Upper lobe of left lung (tissue), 6 donors: Measurements from ENCODE around the gene SCUBE1. TPM values are rescaled to one million over a fixed set of nuclear protein-coding genes. Genes with fewer than 3 reads are reported as not detected.
A peak's percentile ranks its signal among the peaks of the same experiment; 100 is the strongest.

Source experiments
- ATAC-seq, 2 donors: fragments of 200-7000 bp; cut with Tn5 transposase; one replicate each; pipeline ENCODE4 v1.9.1; 2022; ENCODE audit warnings: mild to moderate bottlenecking in 2 of 2, moderate library complexity in 2 of 2; ENCODE audit not compliant: low FRiP score in 2 of 2
- DNase-seq, 2 donors: peaks; one replicate each; pipeline ENCODE4 v3.0.0-alpha.2; 2019 to 2020
- H3K27ac ChIP-seq, 4 donors: fragments of 200-600 bp; sonication (generic); one replicate each; pipeline ENCODE4 v1.5.1; 2016 to 2019
- H3K27me3 ChIP-seq, 4 donors: fragments of 200-600 bp; sonication (generic); one replicate each; pipeline ENCODE4 v1.5.1; 2017 to 2019
- H3K36me3 ChIP-seq, 4 donors: fragments of 200-600 bp; sonication (generic); one replicate each; pipeline ENCODE4 v1.5.1; 2016 to 2019
- H3K4me1 ChIP-seq, 4 donors: fragments of 200-600 bp; sonication (generic); one replicate each; pipeline ENCODE4 v1.5.1; 2018 to 2019
- H3K4me3 ChIP-seq, 4 donors: fragments of 200-600 bp; sonication (generic); one replicate each; pipeline ENCODE4 v1.5.1; 2017 to 2019; ENCODE audit warnings: mild to moderate bottlenecking in 2 of 4, moderate library complexity in 1 of 4
- H3K9me3 ChIP-seq, 4 donors: fragments of 200-600 bp; sonication (generic); one replicate each; pipeline ENCODE4 v1.5.1; 2018 to 2019
- CTCF ChIP-seq, 6 experiments: fragments of 450-650 bp in 4 of 6; fragments of 200-600 bp in 2 of 6; sonication (generic) in 2 of 6; IDR thresholded peaks; one replicate each; pipeline ENCODE4 v1.5.1; 2016 to 2019; ENCODE audit warnings: antibody characterized with exemption in 6 of 6
- EP300 ChIP-seq, 4 donors: sonication (generic); formaldehyde crosslinking; IDR thresholded peaks; one replicate each; pipeline ENCODE4 v1.5.1; 2017; ENCODE audit warnings: antibody characterized with exemption in 4 of 4, control low read depth in 2 of 4
- POLR2A ChIP-seq, 4 donors: fragments of 450-650 bp; IDR thresholded peaks; one replicate each; pipeline ENCODE4 v1.5.1; 2016 to 2017; ENCODE audit warnings: antibody characterized with exemption in 4 of 4, mild to moderate bottlenecking in 2 of 4
- POLR2AphosphoS5 ChIP-seq, 2 donors: sonication (generic); formaldehyde crosslinking; IDR thresholded peaks; one replicate each; pipeline ENCODE4 v1.5.1; 2017; ENCODE audit warnings: antibody characterized with exemption in 2 of 2
- WGBS, 2 donors: methylation state at CpG; one replicate each; pipeline ENCODE4 v1.1.5; 2017 to 2018; 5-methylcytosine and 5-hydroxymethylcytosine counted together
- total RNA-seq, 6 donors: library from RNA; depleted of rRNA in 4 of 6; stranded (reverse); fragments of >200 nt in 4 of 6; gene quantifications; one replicate each; pipeline versions ENCODE4 v1.1.0 to v1.2.1, GENCODE V29; 2016 to 2021
- donor health status: DM: no; HTN: no; CAD: no; lungs with moderate emphysema.
- donor health status: DM: no; HTN: yes; CAD: no; lungs with severe emphysema.

SCUBE1 gene
- total RNA-seq, 6 donors from 2014 or later: 9.7 to 55.9 (median 20.8) TPM

- no peak for TF ChIP-seq POLR2A (IDR thresholded peaks at IDR 0.05)
- TF ChIP-seq CTCF (IDR thresholded peaks at IDR 0.05): no peak
- no peak for TF ChIP-seq POLR2AphosphoS5 (IDR thresholded peaks at IDR 0.05)
- no peak for TF ChIP-seq EP300 (IDR thresholded peaks at IDR 0.05)
- Histone ChIP-seq H3K9me3 (no peaks in the 10 kb centered on the region), H3K4me1 (peaks cover 0 to 16% (median 2%) of the 10 kb centered on the region in 4 donors), H3K36me3 (no peaks in the 10 kb centered on the region), H3K4me3 (no peak overlapping the region), H3K27me3 (no peaks in the 10 kb centered on the region), H3K27ac (no peak overlapping the region)
- WGBS, 2 donors: 69 to 78% methylated on average over 6 to 7 of the region's 7 CpGs
- DNase-seq (no peak), ATAC-seq (no peak)
Measured at GRCh38 chr22:43244402-43244801, 98.8 kb downstream of the SCUBE1 start.

- Histone ChIP-seq H3K36me3 (peaks cover 0 to 2% (median 0%) of the 10 kb centered on the region in 4 donors), H3K4me3 (no peak overlapping the region), H3K4me1 (peaks cover 0 to 16% (median 6%) of the 10 kb centered on the region in 4 donors), H3K27me3 (no peaks in the 10 kb centered on the region), H3K27ac (no peak overlapping the region), H3K9me3 (no peaks in the 10 kb centered on the region)
- 90 to 91% methylated on average over 4 to 10 of the region's 12 CpGs for WGBS, 2 donors
- no peak for ATAC-seq
- TF ChIP-seq POLR2AphosphoS5 (IDR thresholded peaks at IDR 0.05) (no peak), CTCF (IDR thresholded peaks at IDR 0.05) (no peak), EP300 (IDR thresholded peaks at IDR 0.05) (no peak), POLR2A (IDR thresholded peaks at IDR 0.05) (no peak)
- peak in 1 of 2 donors; percentile 58 for DNase-seq
Measured at GRCh38 chr22:43243324-43243723, 99.8 kb downstream of the SCUBE1 start.

GRCh38 chr22:43242627-43243026 lies 100.5 kb downstream of the SCUBE1 start:
- no peak overlapping the region for H3K4me3 ChIP-seq
- H3K9me3 ChIP-seq: no peaks in the 10 kb centered on the region
- DNase-seq: no peak
- WGBS, 2 donors: 94 to 95% methylated on average over 6 of the region's 6 CpGs
- H3K4me1 ChIP-seq: peaks cover 0 to 16% (median 6%) of the 10 kb centered on the region in 4 donors
- H3K36me3 ChIP-seq: peaks cover 0 to 4% (median 0%) of the 10 kb centered on the region in 4 donors
- TF ChIP-seq POLR2AphosphoS5 (IDR thresholded peaks at IDR 0.05) (no peak), POLR2A (IDR thresholded peaks at IDR 0.05) (no peak), CTCF (IDR thresholded peaks at IDR 0.05) (no peak), EP300 (IDR thresholded peaks at IDR 0.05) (no peak)
- no peak overlapping the region for H3K27ac ChIP-seq
- no peaks in the 10 kb centered on the region for H3K27me3 ChIP-seq
- ATAC-seq: no peak

GRCh38 chr22:43241699-43242386 lies 101.3 kb downstream of the SCUBE1 start:
- WGBS, 2 donors: 89 to 94% methylated on average over 13 to 14 of the region's 14 CpGs

More at GRCh38 chr22:43241699-43242386, 101.3 kb downstream of the SCUBE1 start:
- H3K36me3 ChIP-seq: peaks cover 0 to 4% (median 0%) of the 10 kb centered on the region in 4 donors
- no peaks in the 10 kb centered on the region for H3K9me3 ChIP-seq
- peaks cover 0 to 17% (median 10%) of the 10 kb centered on the region in 4 donors for H3K4me1 ChIP-seq
- DNase-seq (peak in 1 of 2 donors; percentile 62), ATAC-seq (no peak)
- TF ChIP-seq CTCF (IDR thresholded peaks at IDR 0.05): no peak
- no peak for TF ChIP-seq EP300 (IDR thresholded peaks at IDR 0.05)
- no peak for TF ChIP-seq POLR2A (IDR thresholded peaks at IDR 0.05)
- no peak for TF ChIP-seq POLR2AphosphoS5 (IDR thresholded peaks at IDR 0.05)
- H3K27ac ChIP-seq: peak overlapping the region in 1 of 4 donors; percentile 5
- no peak overlapping the region for H3K4me3 ChIP-seq
- H3K27me3 ChIP-seq: no peaks in the 10 kb centered on the region
